ENCODE measurements around the gene YES1.
"Not testable (repeated sequence)": the region's sequence is repeated elsewhere in the genome, so short reads cannot be mapped to it uniquely, and the experiment has no call there.

The YES1 gene

GRCh38 chr18:686339-687111 is 125.5 kb downstream of the YES1 start:
- H3K4me3 ChIP-seq (ENCODE audit: low read depth, low read length), result no peak overlapping the region

DNA sequence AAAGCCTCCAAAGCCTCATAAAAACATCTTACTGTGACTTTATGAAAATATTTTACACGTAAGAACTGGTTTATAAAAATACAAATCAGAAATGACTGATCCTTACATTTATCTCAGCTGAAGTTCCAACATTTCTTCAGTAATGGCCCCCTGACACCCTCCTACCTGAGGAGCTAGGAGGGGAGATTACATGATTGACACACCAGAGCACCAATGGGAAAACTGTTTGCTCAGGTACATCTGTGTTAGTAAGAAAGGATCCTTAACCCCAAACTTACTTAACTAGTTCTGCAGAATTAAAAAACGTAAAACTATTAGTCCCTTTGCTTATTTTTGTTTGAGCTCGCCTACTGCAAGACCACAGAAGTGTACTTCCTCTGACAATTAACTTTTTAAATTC is 126.6 kb downstream of the YES1 start:
- H3K4me3 ChIP-seq (ENCODE audit: low read depth, low read length), result no peak overlapping the region

DNA sequence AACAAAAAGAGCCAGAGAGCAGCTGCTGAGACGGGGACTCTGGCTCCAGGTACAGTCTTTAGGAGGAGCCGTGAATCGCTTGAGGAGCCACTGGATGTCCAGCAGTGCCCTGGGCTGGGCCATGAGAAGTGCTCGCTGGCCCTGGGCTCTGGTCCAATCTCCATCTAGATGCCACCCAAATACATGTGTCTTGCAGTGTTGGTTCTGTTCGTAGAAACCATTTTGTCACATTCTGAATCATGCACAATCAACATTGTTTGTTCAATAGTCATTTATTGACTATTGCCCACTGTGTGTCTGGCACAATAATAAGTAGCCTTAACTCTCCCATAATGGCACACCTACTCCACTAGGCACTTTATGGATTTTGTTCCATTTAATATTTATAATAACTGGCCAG is 128.5 kb downstream of the YES1 start:
- no peak overlapping the region for H3K4me3 ChIP-seq (ENCODE audit: low read depth, low read length)

- no peak overlapping the region for H3K4me3 ChIP-seq (ENCODE audit: low read depth, low read length)
Observed at GRCh38 chr18:682833-683232, 129.2 kb downstream of the YES1 start.

DNA sequence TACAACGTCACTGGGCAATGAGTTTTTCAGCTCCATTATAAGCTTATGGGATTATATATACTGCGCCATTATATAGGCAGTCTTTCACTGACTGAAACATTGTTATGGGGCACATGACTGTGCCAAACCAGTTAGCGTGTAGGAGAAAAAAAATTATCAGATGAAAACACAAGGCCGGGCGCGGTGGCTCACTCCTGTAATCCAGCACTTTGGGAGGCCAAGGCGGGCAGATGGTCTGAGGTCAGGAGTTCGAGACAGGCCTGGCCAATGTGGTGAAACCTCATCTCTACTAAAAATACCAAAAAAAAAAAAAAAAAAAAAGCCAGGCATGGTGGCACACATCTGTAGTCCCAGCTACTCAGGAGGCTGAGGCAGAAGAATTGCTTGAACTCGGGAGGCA is 129.6 kb downstream of the YES1 start:
- not testable (repeated sequence) for H3K4me3 ChIP-seq (ENCODE audit: low read depth, low read length)

DNA sequence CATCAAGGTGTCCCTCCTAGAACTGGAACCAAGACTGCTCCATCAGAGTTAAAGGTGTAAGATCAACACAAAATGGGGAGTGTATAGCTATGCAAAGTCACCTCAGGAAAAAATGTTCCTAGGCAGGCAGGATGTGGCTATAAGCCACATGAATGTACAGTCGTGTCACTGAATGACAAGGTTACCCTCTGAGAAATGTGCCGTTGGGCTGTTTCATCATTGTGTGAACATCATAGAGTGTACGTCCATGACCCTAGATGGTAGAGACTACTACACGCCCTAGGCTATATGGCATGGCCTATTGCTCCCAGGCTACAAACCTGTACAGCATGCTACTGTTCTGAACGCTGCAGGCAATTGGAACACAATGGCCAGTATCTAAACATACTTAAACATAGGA is 130.1 kb downstream of the YES1 start:
- H3K4me3 ChIP-seq (ENCODE audit: low read depth, low read length), result no peak overlapping the region

DNA sequence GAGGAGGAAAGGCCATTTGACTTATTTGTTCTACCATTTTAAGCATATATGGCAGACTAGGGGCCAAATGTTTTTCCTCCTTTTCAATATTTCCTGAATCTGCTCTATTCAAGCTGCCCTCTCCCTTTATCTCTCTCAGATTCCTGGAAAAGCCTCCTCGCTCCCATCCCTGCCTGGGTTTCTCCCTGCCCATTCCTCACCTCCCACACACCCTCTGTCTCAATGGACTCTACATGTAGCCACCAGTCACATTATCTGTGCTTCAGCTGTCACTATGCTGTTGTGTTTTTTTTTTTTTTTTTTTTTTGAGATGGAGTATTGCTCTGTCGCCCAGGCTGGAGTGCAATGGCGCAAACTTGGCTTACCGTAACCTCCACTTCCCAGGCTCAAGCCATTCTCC is 131.7 kb downstream of the YES1 start:
- H3K4me3 ChIP-seq (ENCODE audit: low read depth, low read length), result no peak overlapping the region

DNA sequence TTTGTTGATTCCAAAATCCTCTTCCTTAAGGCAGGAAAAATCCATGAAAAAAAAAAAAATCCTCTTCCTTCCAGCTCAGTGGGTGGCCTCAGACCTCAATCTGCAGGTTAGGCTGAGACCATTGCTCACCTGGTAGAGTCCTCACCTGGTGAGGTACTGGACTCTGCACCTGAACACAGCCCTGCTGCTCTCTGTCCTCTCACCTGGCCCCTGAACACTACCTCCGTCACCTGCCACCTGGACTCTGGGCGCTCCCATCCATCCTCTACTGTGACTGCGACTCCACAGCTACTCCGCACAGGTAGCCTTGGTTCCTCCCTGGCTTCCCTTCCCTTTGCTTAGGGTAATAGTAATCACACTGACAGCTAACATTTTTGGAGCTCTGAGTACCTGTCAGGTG is 132.5 kb downstream of the YES1 start:
- H3K4me3 ChIP-seq (ENCODE audit: low read depth, low read length), result no peak overlapping the region

GRCh38 chr18:678482-679182 is 133.4 kb downstream of the YES1 start:
- no peak overlapping the region for H3K4me3 ChIP-seq (ENCODE audit: low read depth, low read length)

GRCh38 chr18:677951-678381 is 134.1 kb downstream of the YES1 start:
- H3K4me3 ChIP-seq (ENCODE audit: low read depth, low read length), result no peak overlapping the region

- no peak overlapping the region for H3K4me3 ChIP-seq (ENCODE audit: low read depth, low read length)
Observed at GRCh38 chr18:677145-677544, 134.9 kb downstream of the YES1 start.

- no peak overlapping the region for H3K4me3 ChIP-seq (ENCODE audit: low read depth, low read length)
Observed at GRCh38 chr18:676736-677135, 135.3 kb downstream of the YES1 start.

GRCh38 chr18:676069-676468 is 136.0 kb downstream of the YES1 start:
- H3K4me3 ChIP-seq (ENCODE audit: low read depth, low read length), result no peak overlapping the region

DNA sequence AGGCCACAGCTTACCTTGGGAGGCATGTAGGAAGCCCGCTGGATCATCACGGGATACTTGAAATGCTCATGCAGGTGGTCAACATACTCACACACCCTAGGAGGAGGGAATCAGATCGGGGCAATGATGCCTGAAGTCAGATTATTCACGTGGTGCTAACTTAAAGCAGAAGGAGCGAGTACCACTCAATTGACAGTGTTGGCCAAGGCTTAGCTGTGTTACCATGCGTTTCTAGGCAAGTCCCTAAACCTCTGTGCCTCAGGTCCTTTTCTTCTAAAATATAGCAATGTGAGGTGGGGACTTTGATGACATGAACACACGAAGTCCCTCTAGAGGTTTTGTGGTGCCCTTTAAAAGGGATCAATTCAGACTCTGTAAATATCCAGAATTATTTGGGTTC is 136.7 kb downstream of the YES1 start:
- no peak overlapping the region for H3K4me3 ChIP-seq (ENCODE audit: low read depth, low read length)

DNA sequence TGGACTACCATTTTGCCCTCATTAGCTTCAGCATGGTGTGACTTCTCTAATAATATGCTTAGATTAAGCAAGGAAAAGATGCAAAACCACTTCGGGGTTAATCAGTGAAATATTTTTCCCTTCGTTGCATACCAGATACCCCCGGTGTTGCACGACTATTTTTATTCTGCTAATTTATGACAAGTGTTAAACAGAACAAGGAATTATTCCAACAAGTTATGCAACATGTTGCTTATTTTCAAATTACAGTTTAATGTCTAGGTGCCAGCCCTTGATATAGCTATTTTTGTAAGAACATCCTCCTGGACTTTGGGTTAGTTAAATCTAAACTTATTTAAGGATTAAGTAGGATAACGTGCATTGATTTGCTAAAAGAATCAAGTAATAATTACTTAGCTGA is 138.3 kb downstream of the YES1 start:
- H3K4me3 ChIP-seq (ENCODE audit: low read depth, low read length), result no peak overlapping the region

DNA sequence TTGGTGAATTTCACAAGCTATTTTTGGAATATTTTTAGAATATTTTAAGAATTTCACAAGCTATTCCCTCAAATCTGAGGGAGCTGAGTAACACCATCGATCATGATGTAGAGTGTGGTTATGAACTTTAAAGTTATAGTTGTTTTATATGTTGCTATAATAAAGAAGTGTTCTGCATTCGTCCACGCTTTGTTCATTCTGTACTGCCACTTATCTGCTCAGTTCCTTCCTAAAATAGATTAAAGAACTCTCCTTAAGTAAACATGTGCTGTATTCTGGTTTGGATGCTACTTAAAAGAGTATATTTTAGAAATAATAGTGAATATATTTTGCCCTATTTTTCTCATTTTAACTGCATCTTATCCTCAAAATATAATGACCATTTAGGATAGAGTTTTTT is 138.7 kb downstream of the YES1 start:
- no peak overlapping the region for H3K4me3 ChIP-seq (ENCODE audit: low read depth, low read length)
